Activated CD8-positive, alpha-beta memory T cell treated with anti-CD3 and anti-CD28 coated beads, Interleukin-2, amount 10 ng/mL, durations not matched to agents 7 days and 5 days (primary cell): Measurements from ENCODE around the gene RRP9. TPM values are rescaled to one million over a fixed set of nuclear protein-coding genes. Genes with fewer than 3 reads are reported as not detected.
A peak's percentile ranks its signal among the peaks of the same experiment; 100 is the strongest.

Source experiments
- ATAC-seq: fragments of 150-1000 bp; cut with Tn5 transposase; one replicate; pipeline ENCODE4 v1.10.0; 2021; ENCODE audit warnings: moderate library complexity
- CTCF ChIA-PET: fragments of 350-600 bp; sonication (Branson Sonifier 250); formaldehyde crosslinking; loops from one replicate; lab custom pipeline; 2021; ENCODE audit warnings: antibody characterized with exemption; lab: Charles Lee
- DNase-seq: peaks from one replicate; pipeline ENCODE4 v3.0.0-alpha.2; 2020
- H3K27ac Mint-ChIP-seq: one replicate; pipeline ENCODE4 v1.8.0; 2021; ENCODE audit warnings: mild to moderate bottlenecking, mixed read lengths
- H3K27me3 Mint-ChIP-seq: one replicate; pipeline ENCODE4 v1.8.0; 2021; ENCODE audit warnings: mixed read lengths
- H3K36me3 Mint-ChIP-seq: one replicate; pipeline ENCODE4 v1.8.0; 2021; ENCODE audit warnings: mild to moderate bottlenecking, mixed read lengths
- H3K4me1 Mint-ChIP-seq: one replicate; pipeline ENCODE4 v1.8.0; 2021; ENCODE audit warnings: mixed read lengths
- H3K4me3 Mint-ChIP-seq: one replicate; pipeline ENCODE4 v1.8.0; 2021; ENCODE audit warnings: mild to moderate bottlenecking, moderate library complexity, mixed read lengths
- H3K9me3 Mint-ChIP-seq: one replicate; pipeline ENCODE4 v1.8.0; 2022; ENCODE audit warnings: low read depth, mixed read lengths
- total RNA-seq, 2 experiments: library from RNA; stranded (reverse); gene quantifications; one replicate each; pipeline ENCODE4 v1.2.3, GENCODE V29; 2021

Gene RRP9
- total RNA-seq, 2 experiments from 2014 or later: 25.4 to 38.0 TPM

- peaks cover 3% of the 10 kb centered on the region for H3K36me3 Mint-ChIP-seq
- CTCF ChIA-PET: interaction anchor here (0.9 kb wide), 1 partner anchor 39 kb away, joined by 3 read pairs; the partner anchor contains the start of gene RRP9
- H3K4me3 Mint-ChIP-seq: no peak overlapping the region
- no peaks in the 10 kb centered on the region for H3K9me3 Mint-ChIP-seq
- no peaks in the 10 kb centered on the region for H3K27me3 Mint-ChIP-seq
- DNase-seq: no peak
- no peak overlapping the region for H3K27ac Mint-ChIP-seq
- H3K4me1 Mint-ChIP-seq: peaks cover 44% of the 10 kb centered on the region
- no peak for ATAC-seq
Measured at GRCh38 chr3:51980253-51980652, 38.5 kb upstream of the RRP9 start.

DNA sequence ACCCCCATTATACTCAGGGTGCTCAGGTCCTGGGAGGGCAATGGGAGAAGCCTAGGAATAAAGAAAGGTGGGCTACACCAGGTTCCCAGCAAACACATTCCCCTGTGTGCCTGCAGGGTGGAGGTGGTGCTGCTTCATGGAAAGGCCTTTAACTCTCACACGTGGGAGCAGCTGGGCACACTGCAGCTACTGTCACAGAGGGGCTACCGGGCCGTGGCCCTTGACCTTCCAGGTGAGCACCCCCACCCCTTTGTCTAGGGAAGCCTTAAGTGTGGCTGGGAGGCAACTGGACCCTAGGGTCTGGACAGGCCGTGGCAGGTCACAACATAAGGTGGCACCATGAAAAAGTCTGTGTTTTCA lies 36.4 kb upstream of the RRP9 start:
- Mint-ChIP-seq H3K9me3 (no peaks in the 10 kb centered on the region), H3K27ac (no peak overlapping the region), H3K36me3 (peaks cover 3% of the 10 kb centered on the region), H3K27me3 (no peaks in the 10 kb centered on the region), H3K4me3 (no peak overlapping the region), H3K4me1 (peaks cover 42% of the 10 kb centered on the region)
- DNase-seq: no peak
- no peak for ATAC-seq
- CTCF ChIA-PET: interaction anchor here (1.4 kb wide), 1 partner anchor 23 kb away, joined by 3 read pairs; no protein-coding TSS in a partner anchor

DNA sequence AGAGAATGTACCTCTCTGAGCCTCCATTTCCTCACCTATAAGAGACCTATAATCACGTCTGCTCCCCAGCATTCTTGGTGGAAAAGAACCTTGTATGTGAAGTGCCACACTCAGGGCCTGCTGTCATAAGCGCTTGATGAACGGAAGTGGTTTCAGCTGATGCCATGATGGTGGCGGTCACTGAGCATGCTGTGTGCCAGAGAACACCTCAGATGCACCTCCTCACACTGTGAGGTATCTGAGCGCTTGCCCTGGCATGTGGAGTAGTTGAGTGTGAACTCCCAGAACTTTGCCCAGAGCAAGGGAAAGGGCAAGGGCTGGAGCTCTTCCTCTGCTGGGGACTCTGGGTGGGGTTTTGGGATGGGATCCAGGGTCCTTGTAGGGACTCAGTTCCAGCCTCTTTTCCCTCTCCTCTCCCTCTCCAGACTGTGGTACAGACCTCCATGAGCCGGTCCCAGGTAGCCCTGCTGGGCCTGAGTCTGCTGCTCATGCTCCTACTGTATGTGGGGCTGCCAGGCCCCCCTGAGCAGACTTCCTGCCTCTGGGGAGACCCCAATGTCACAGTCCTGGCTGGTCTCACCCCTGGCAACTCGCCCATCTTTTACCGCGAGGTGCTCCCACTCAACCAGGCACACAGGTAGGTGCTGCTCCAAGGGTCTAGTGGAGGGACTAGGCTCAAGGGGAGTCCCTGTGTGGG lies 35.9 kb upstream of the RRP9 start:
- Mint-ChIP-seq H3K36me3 (peaks cover 3% of the 10 kb centered on the region), H3K27me3 (no peaks in the 10 kb centered on the region), H3K4me3 (no peak overlapping the region), H3K4me1 (peaks cover 40% of the 10 kb centered on the region), H3K27ac (peak overlapping the region; percentile 61), H3K9me3 (no peaks in the 10 kb centered on the region)
- CTCF ChIA-PET: interaction anchor here (0.8 to 1.4 kb wide), 3 partner anchors 24 to 145 kb away, joined by 3 to 4 read pairs (median 3); partner anchors contain the start of gene RRP9
- DNase-seq: peak; percentile 63
- no peak for ATAC-seq

DNA sequence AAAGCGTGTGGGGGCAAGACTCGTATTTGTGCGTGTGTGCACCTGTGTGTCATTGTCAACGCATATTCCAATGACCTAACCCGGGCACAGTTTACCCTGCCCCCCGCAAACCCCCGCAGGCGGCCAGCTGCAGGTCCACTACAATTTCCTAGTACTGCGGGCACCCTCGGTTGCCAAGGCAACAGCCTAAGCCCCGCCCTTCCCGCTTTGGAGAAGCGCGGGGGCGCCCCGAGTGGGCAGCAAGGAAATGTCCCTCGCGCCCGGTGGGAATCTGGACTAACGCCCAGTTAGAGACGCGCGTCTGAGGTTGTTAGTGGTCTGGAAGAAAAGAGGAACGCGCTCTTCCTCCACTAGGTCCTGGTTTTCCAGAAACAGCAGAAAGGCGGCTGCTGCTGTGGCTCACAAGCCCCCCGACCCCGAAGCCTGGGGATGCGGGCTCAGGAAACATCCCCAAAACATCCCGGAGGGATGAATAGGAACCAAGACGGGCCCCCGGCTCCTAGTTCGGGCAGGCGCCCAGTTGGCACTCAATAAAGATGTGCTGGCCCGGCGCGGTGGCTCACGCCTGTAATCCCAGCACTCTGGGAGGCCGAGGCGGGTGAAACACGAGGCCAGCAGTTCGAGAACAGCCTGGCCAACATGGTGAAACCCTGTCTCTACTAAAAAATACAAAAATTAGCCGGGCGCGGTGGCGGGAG lies 34.3 kb upstream of the RRP9 start:
- Mint-ChIP-seq H3K36me3 (no peaks in the 10 kb centered on the region), H3K4me1 (peaks cover 34% of the 10 kb centered on the region), H3K27ac (no peak overlapping the region), H3K27me3 (no peaks in the 10 kb centered on the region), H3K4me3 (peak overlapping the region; percentile 79), H3K9me3 (no peaks in the 10 kb centered on the region)
- CTCF ChIA-PET: interaction anchor here (1.1 to 4.8 kb wide), 2 partner anchors 8 to 34 kb away, joined by 4 to 65 read pairs; partner anchors contain the start of genes PARP3 and RRP9
- DNase-seq (peak; percentile 66), ATAC-seq (no peak)

DNA sequence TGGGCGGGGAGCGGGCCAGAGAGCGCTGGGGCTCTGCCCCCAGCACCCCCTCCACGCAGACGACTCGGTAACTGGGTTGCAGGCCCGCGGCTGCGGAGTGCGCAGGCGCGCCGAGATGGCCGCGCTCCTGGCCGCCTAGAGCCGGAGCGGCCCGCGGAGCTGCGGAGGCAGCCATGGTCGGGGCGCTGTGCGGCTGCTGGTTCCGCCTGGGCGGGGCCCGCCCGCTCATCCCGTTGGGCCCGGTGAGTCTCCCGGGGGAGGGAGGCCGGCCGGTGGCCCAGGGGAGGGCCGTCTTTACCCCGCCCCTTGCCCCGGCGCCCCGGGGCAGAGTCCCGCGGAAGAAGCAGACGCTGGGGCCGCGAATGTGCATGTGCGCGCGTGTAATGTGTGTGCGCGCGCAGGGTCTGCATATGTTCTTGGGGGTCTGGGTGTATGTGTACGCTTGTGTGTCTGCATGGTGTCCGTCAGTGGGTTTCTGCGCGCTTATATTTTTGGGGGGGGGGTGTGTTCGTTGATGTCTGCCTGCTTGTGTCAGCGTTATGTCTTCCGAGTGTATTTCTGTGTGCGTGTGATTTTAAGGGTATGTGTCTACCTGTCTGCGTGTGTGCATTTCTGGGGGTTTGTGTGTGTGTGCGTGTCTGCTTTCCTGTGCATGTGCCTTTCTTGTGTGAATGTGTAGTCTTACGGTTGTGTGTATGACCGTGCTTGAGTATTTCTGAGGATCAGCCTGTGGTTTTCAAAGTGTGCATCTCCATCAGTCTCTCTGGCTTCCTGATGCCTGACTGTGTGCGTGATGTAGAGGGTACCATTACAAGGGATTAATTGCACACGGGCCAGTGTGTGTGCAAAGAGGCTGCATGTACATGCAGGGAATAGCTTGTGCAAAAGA lies 33.5 kb upstream of the RRP9 start, which contains the start of gene ABHD14A:
Gene ABHD14A, plus strand, starts transcription at position 102 of the 889 bp plus-strand sequence. Its CDS starts 72 bp downstream, at position 174.
- peaks cover 30% of the 10 kb centered on the region for H3K4me1 Mint-ChIP-seq
- H3K9me3 Mint-ChIP-seq: no peaks in the 10 kb centered on the region
- DNase-seq (peak; percentile 77), ATAC-seq (peak; percentile 83)
- peak within 1 kb of the TSS; percentile 98 for H3K4me3 Mint-ChIP-seq
- no peaks in the 10 kb centered on the region for H3K27me3 Mint-ChIP-seq
- H3K36me3 Mint-ChIP-seq: no peaks in the 10 kb centered on the region
- peak within 1 kb of the TSS; percentile 92 for H3K27ac Mint-ChIP-seq
- CTCF ChIA-PET: interaction anchor here (0.7 to 4.8 kb wide), 9 partner anchors 8 to 180 kb away, joined by 5 to 70 read pairs (median 15); partner anchors contain the start of genes ACY1, DUSP7, PARP3 and POC1A

- DNase-seq: no peak
- Mint-ChIP-seq H3K27me3 (no peaks in the 10 kb centered on the region), H3K36me3 (no peaks in the 10 kb centered on the region), H3K4me1 (peaks cover 30% of the 10 kb centered on the region), H3K9me3 (no peaks in the 10 kb centered on the region), H3K27ac (peak overlapping the region; percentile 92), H3K4me3 (peak overlapping the region; percentile 98)
- peak; percentile 24 for ATAC-seq
- CTCF ChIA-PET: interaction anchor here (0.7 to 4.8 kb wide), 25 partner anchors 9 to 585 kb away, joined by 3 to 70 read pairs (median 6); partner anchors contain the start of genes ACY1, DCAF1, DUSP7 and GPR62
Measured at GRCh38 chr3:51974277-51974962, 32.7 kb upstream of the RRP9 start.

DNA sequence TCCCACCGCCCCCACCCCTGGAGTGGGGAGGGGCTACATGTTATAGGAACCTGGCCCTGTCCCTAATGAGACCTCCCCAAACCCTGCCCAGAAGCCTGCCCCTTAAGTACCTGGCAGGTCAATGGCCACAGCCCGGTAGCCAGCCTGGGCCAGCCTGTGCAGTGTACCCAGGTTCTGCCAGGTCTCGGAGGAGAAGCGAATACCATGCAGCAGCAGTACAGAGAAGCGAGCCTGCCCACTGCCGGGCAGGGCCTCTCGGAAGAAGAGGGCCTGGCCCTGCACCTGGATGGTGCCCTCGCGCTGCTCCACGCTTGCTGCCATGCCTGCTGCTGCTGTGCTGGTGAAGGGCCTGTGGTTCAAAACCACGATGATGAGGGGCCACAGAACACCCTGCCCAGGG lies 29.6 kb upstream of the RRP9 start:
- CTCF ChIA-PET: interaction anchor here (0.8 to 4.8 kb wide), 3 partner anchors 9 to 29 kb away, joined by 4 to 70 read pairs (median 65); partner anchors contain the start of genes ACY1, PARP3 and RRP9
- H3K4me3 Mint-ChIP-seq: no peak overlapping the region
- H3K4me1 Mint-ChIP-seq: peaks cover 29% of the 10 kb centered on the region
- no peak overlapping the region for H3K27ac Mint-ChIP-seq
- no peak for DNase-seq
- ATAC-seq: no peak
- H3K27me3 Mint-ChIP-seq: no peaks in the 10 kb centered on the region
- no peaks in the 10 kb centered on the region for H3K9me3 Mint-ChIP-seq
- no peaks in the 10 kb centered on the region for H3K36me3 Mint-ChIP-seq

- no peak for ATAC-seq
- no peaks in the 10 kb centered on the region for H3K27me3 Mint-ChIP-seq
- no peaks in the 10 kb centered on the region for H3K36me3 Mint-ChIP-seq
- CTCF ChIA-PET: interaction anchor here (0.9 to 4.8 kb wide), 3 partner anchors 28 to 85 kb away, joined by 3 to 26 read pairs (median 3); partner anchors contain the start of genes PARP3 and RRP9
- DNase-seq: no peak
- H3K4me1 Mint-ChIP-seq: peaks cover 28% of the 10 kb centered on the region
- no peaks in the 10 kb centered on the region for H3K9me3 Mint-ChIP-seq
- no peak overlapping the region for H3K4me3 Mint-ChIP-seq
- H3K27ac Mint-ChIP-seq: peak overlapping the region; percentile 57
Measured at GRCh38 chr3:51970606-51971300, 29.0 kb upstream of the RRP9 start.

- Mint-ChIP-seq H3K27me3 (peaks cover 5% of the 10 kb centered on the region), H3K4me1 (peaks cover 22% of the 10 kb centered on the region), H3K27ac (peak overlapping the region; percentile 57), H3K4me3 (no peak overlapping the region), H3K9me3 (no peaks in the 10 kb centered on the region), H3K36me3 (no peaks in the 10 kb centered on the region)
- CTCF ChIA-PET: interaction anchor here (0.9 to 4.8 kb wide), 8 partner anchors 9 to 369 kb away, joined by 3 to 26 read pairs (median 3); partner anchors contain the start of genes ACY1, PARP3, RPL29 and RRP9
- ATAC-seq (no peak), DNase-seq (no peak)
Measured at GRCh38 chr3:51969841-51970240, 28.1 kb upstream of the RRP9 start.

DNA sequence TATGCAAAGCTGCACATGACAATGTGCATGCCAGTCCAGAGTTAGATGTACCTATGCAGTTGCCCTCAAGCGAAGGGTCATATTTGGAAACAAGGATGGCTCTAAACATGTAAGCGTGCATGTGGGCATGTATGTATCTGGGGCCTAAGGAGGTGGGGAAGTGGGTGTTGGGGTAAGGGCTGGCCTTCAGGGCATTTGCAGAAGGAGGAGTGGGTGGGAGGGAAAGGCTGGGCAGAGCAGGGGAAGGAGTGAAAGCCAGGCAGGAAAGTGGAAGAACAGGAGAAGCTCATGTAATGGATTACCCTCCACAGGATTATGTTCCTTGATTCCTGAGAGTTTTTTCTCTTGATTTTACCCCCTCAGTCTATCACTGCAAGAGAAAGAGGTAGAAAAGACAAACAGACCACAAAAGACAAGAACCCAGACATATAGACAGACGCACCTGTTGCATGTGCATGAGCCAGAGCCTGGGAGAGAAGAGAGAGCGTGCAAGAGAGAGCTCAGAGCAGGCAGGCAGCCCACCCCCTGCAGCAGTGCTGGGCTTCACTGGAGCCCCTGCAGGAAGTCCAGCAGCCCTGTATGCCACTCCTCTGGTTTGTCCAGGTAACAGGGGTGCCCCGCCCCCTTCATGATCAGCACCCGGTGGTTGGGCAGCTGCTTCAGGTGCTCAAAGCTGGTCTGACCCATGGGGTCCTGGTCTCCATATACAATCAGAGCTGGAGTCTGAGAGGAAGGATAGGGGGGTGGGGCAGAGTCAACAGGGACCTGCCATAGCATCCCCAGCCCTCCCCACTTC lies 27.4 kb upstream of the RRP9 start:
- H3K4me1 Mint-ChIP-seq: peaks cover 16% of the 10 kb centered on the region
- ATAC-seq: no peak
- no peaks in the 10 kb centered on the region for H3K9me3 Mint-ChIP-seq
- CTCF ChIA-PET: interaction anchor here (1.0 to 4.8 kb wide), 8 partner anchors 10 to 370 kb away, joined by 3 to 26 read pairs (median 3); partner anchors contain the start of genes ACY1, PARP3, RPL29 and RRP9
- peak overlapping the region; percentile 35 for H3K4me3 Mint-ChIP-seq
- peaks cover 5% of the 10 kb centered on the region for H3K27me3 Mint-ChIP-seq
- H3K27ac Mint-ChIP-seq: no peak overlapping the region
- no peak for DNase-seq
- H3K36me3 Mint-ChIP-seq: no peaks in the 10 kb centered on the region
